GM18499 (cell line): ENCODE measurements around the gene ESR2.

Experiments used
- ATAC-seq: cut with Tn5 transposase; IDR thresholded peaks from one replicate; pipeline ENCODE4 v1.9.1; 2021; ENCODE audit warnings: moderate number of reproducible peaks; ENCODE audit not compliant: insufficient read depth, unreplicated experiment

Gene ESR2

GRCh38 chr14:64107438-64107837, 186.7 kb downstream of the ESR2 start:
- no peak for ATAC-seq

- ATAC-seq, result no peak
Measured at GRCh38 chr14:64098120-64098519, 196.1 kb downstream of the ESR2 start.

GRCh38 chr14:64095620-64096019, 198.6 kb downstream of the ESR2 start:
- ATAC-seq, result no peak

GRCh38 chr14:64092940-64093339, 201.2 kb downstream of the ESR2 start:
- ATAC-seq, result no peak

- no peak for ATAC-seq
Measured at GRCh38 chr14:64092338-64092737, 201.8 kb downstream of the ESR2 start.

- ATAC-seq, result no peak
Measured at GRCh38 chr14:64091217-64091616, 203.0 kb downstream of the ESR2 start.

- no peak for ATAC-seq
Measured at GRCh38 chr14:64089920-64090319, 204.3 kb downstream of the ESR2 start.

- ATAC-seq, result no peak
Measured at GRCh38 chr14:64088647-64088964, 205.6 kb downstream of the ESR2 start.

GRCh38 chr14:64082837-64083236, 211.3 kb downstream of the ESR2 start:
- ATAC-seq, result no peak

GRCh38 chr14:64081174-64081746, 212.9 kb downstream of the ESR2 start:
- no peak for ATAC-seq

- no peak for ATAC-seq
Measured at GRCh38 chr14:64080452-64080851, 213.7 kb downstream of the ESR2 start.

GRCh38 chr14:64075613-64076005, 218.6 kb downstream of the ESR2 start:
- ATAC-seq, result no peak

- no peak for ATAC-seq
Measured at GRCh38 chr14:64074961-64075612, 219.1 kb downstream of the ESR2 start.

- no peak for ATAC-seq
Measured at GRCh38 chr14:64069634-64070359, 224.4 kb downstream of the ESR2 start.

- no peak for ATAC-seq
Measured at GRCh38 chr14:64064447-64064846, 229.7 kb downstream of the ESR2 start.

GRCh38 chr14:64062381-64063115, 231.6 kb downstream of the ESR2 start:
- ATAC-seq, result no peak

GRCh38 chr14:64061706-64062105, 232.5 kb downstream of the ESR2 start:
- no peak for ATAC-seq

GRCh38 chr14:64061115-64061514, 233.1 kb downstream of the ESR2 start:
- ATAC-seq, result no peak

- ATAC-seq, result no peak
Measured at GRCh38 chr14:64060648-64061096, 233.5 kb downstream of the ESR2 start.

GRCh38 chr14:64060199-64060545, 234.0 kb downstream of the ESR2 start:
- ATAC-seq, result no peak
